Measurements from ENCODE around the gene RLN2. TPM values are rescaled to one million over a fixed set of nuclear protein-coding genes. Genes with fewer than 3 reads are reported as not detected.

The RLN2 gene
- total RNA-seq, 2 donors from 2014 or later = 2.3 to 2.5 TPM

DNA sequence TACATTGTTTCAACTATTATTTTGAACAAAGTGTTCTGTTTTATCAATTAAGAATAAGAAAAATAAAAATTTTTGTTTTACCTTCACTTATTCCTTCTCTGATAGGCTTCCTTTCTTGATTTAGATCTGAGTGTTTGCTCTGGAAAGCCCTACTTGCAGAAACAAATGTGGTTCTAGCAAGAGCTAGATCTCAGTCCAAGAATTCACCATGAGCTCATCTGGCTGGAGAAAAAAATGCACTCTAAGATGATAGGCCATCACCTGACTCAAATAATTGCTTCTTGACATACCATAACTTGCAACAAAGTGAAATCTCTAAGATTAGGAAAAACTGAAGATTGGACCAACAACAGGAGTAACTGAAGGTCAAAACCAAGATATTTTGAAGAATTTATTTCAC lies 6.3 kb upstream of the RLN2 start:
- Histone ChIP-seq H3K36me3 (no peaks in the 10 kb centered on the region), H3K9me3 (no peaks in the 10 kb centered on the region), H3K27ac (no peak overlapping the region), H3K4me3 (no peak overlapping the region), H3K27me3 (replicated peaks; ENCODE audit: insufficient read depth) (no peaks in the 10 kb centered on the region), H3K4me1 (replicated peaks) (no peaks in the 10 kb centered on the region)
- TF ChIP-seq, protein P1, sequence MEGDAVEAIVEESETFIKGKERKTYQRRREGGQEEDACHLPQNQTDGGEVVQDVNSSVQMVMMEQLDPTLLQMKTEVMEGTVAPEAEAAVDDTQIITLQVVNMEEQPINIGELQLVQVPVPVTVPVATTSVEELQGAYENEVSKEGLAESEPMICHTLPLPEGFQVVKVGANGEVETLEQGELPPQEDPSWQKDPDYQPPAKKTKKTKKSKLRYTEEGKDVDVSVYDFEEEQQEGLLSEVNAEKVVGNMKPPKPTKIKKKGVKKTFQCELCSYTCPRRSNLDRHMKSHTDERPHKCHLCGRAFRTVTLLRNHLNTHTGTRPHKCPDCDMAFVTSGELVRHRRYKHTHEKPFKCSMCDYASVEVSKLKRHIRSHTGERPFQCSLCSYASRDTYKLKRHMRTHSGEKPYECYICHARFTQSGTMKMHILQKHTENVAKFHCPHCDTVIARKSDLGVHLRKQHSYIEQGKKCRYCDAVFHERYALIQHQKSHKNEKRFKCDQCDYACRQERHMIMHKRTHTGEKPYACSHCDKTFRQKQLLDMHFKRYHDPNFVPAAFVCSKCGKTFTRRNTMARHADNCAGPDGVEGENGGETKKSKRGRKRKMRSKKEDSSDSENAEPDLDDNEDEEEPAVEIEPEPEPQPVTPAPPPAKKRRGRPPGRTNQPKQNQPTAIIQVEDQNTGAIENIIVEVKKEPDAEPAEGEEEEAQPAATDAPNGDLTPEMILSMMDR (IDR thresholded peaks at IDR 0.05) = no peak
- TF ChIP-seq POLR2A (IDR thresholded peaks at IDR 0.05) = no peak
- TF ChIP-seq POLR2AphosphoS5 (IDR thresholded peaks at IDR 0.05) = no peak
- DNase-seq (ENCODE audit: low spot score) = no peak
- intact Hi-C loops (cut with DNase I) = no loop called here

DNA sequence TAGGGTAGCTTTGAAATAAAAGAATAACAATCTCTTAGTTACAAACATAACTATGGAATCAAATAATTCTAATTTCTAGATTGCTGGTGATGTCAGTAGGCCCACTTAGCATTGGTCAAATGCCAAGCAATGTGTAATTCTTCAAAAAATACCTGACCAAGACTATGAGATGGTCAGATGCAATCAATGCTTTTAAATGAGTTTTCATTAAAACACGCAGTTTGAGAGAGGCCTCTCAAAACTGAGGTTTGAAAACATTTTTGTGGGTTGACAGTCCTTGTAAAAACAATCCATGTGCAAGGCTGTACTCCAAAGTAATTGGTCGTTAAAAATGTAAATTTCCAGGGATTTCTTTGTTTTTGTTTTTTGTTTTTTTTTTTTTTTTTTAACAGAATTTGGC lies 1.2 kb upstream of the RLN2 start:
- H3K4me1 ChIP-seq (replicated peaks) = no peaks in the 10 kb centered on the region
- TF ChIP-seq POLR2AphosphoS5 (IDR thresholded peaks at IDR 0.05) = no peak
- no peak overlapping the region for H3K4me3 ChIP-seq
- no peaks in the 10 kb centered on the region for H3K9me3 ChIP-seq
- H3K36me3 ChIP-seq = no peaks in the 10 kb centered on the region
- H3K27me3 ChIP-seq (replicated peaks; ENCODE audit: insufficient read depth) = no peaks in the 10 kb centered on the region
- 85% methylated on average over 2 of the region's 2 CpGs for WGBS
- no peak for DNase-seq (ENCODE audit: low spot score)
- no peak overlapping the region for H3K27ac ChIP-seq
- intact Hi-C loops (cut with DNase I) = no loop called here

DNA sequence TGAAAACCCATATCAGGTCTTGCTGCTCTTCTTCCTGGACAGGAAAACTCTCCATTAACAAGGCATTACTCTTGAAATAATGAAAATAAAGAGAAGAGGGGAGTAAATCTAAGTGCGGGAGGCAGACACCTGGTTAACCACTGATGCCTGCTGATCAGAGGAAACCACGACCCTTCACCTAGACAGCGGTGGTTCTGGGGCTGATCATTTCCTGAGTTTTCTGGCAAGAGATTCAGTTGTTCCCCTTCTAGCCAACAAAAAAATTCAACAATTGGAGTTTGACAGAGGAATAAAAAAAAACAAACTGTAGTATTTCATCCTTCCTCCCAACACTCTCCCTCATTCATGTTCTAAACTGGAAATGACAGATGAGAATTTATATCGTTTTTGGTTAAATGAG lies 3.0 kb downstream of the RLN2 start:
- no peak overlapping the region for H3K4me3 ChIP-seq
- intact Hi-C loops (cut with DNase I) = no loop called here

DNA sequence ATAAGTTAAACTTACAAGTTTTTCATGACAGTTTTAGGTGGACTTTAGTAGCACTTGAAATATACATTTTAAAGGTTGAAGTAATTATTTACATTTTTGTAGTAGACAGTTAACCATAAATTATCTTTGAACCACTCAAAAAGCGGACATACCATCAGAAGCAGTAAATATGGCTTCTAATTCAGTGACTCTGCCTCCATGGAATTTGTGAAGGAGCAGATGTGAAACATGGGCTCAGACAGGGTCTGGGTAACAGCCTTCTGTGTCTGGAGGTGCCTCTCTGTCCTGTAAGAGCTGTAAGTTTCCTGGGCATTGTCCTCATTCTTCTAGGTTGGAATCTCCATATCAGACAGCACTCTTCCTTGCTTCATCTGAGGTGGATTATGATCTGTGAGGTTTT lies 12.4 kb downstream of the RLN2 start:
- DNase-seq (ENCODE audit: low spot score) = no peak
- Histone ChIP-seq H3K4me3 (no peak overlapping the region), H3K27ac (no peak overlapping the region), H3K4me1 (replicated peaks) (no peaks in the 10 kb centered on the region), H3K9me3 (no peaks in the 10 kb centered on the region), H3K27me3 (replicated peaks; ENCODE audit: insufficient read depth) (no peaks in the 10 kb centered on the region), H3K36me3 (no peaks in the 10 kb centered on the region)
- intact Hi-C loops (cut with DNase I) = no loop called here
- 57% methylated on average over 1 of the region's 1 CpG for WGBS
- TF ChIP-seq, protein P1 (IDR thresholded peaks at IDR 0.05) = no peak
- TF ChIP-seq POLR2AphosphoS5 (IDR thresholded peaks at IDR 0.05) (no peak), POLR2A (IDR thresholded peaks at IDR 0.05) (no peak)

More for the DNA sequence above, 3.0 kb downstream of the RLN2 start:
- no peaks in the 10 kb centered on the region for H3K36me3 ChIP-seq
- no peak for DNase-seq (ENCODE audit: low spot score)
- no peak for TF ChIP-seq POLR2AphosphoS5 (IDR thresholded peaks at IDR 0.05)
- TF ChIP-seq, protein P1 (IDR thresholded peaks at IDR 0.05) = no peak
- TF ChIP-seq POLR2A (IDR thresholded peaks at IDR 0.05) = no peak
- no peaks in the 10 kb centered on the region for H3K27me3 ChIP-seq (replicated peaks; ENCODE audit: insufficient read depth)
- H3K4me1 ChIP-seq (replicated peaks) = no peaks in the 10 kb centered on the region
- no peak overlapping the region for H3K27ac ChIP-seq
- 75% methylated on average over 4 of the region's 4 CpGs for WGBS
- H3K9me3 ChIP-seq = no peaks in the 10 kb centered on the region

DNA sequence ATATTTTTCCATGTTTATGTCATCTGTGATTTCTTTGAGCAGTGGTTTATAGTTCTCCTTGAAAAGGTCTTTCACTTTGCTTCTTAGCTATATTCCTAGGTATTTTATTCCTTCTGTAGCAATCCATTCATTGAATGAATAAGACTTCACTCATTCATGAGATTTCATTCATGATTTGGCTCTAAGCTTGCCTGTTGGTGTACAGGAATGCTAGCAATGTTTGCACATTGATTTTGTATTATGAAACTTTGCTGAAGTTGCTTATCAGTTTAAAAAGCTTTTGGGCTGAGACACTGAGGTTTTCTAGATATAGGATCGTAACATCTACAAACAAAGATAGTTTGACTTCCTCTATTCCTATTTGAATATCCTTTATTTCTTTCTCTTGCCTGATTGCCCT lies 15.9 kb downstream of the RLN2 start:
- no peaks in the 10 kb centered on the region for H3K36me3 ChIP-seq
- H3K27ac ChIP-seq = no peak overlapping the region
- no peak for DNase-seq (ENCODE audit: low spot score)
- no peaks in the 10 kb centered on the region for H3K4me1 ChIP-seq (replicated peaks)
- TF ChIP-seq POLR2A (IDR thresholded peaks at IDR 0.05) (no peak), POLR2AphosphoS5 (IDR thresholded peaks at IDR 0.05) (no peak)
- TF ChIP-seq, protein P1 (IDR thresholded peaks at IDR 0.05) = no peak
- no peaks in the 10 kb centered on the region for H3K9me3 ChIP-seq
- no peaks in the 10 kb centered on the region for H3K27me3 ChIP-seq (replicated peaks; ENCODE audit: insufficient read depth)
- no peak overlapping the region for H3K4me3 ChIP-seq
- WGBS = 71% methylated on average over 1 of the region's 1 CpG
- intact Hi-C loops (cut with DNase I) = no loop called here

All from prostate gland (tissue), 2 donors.